WTC11 (cell line): Measurements from ENCODE around the gene ALCAM. TPM values are rescaled to one million over a fixed set of nuclear protein-coding genes. Genes with fewer than 3 reads are reported as not detected.
"Not testable (repeated sequence)": the region's sequence is repeated elsewhere in the genome, so short reads cannot be mapped to it uniquely, and the experiment has no call there.

Experiments used
- ATAC-seq: fragments of 200-7000 bp; cut with Tn5 transposase; 2 replicates; pipeline ENCODE4 v1.10.0; 2021; ENCODE audit warnings: mild to moderate bottlenecking, moderate library complexity
- CTCF ChIA-PET: fragments of 300-600 bp; sonication (Branson Sonifier 250); formaldehyde crosslinking; loops from one replicate; lab custom pipeline; 2021; ENCODE audit warnings: antibody characterized with exemption; lab: Charles Lee
- POLR2A ChIA-PET: fragments of 350-600 bp; sonication (Branson Sonifier 250); formaldehyde crosslinking; loops from one replicate; lab custom pipeline; 2021; ENCODE audit warnings: antibody characterized with exemption; lab: Charles Lee
- DNase-seq: peaks from one replicate; pipeline ENCODE4 v3.0.0; 2021; ENCODE audit warnings: low spot score
- H3K27ac Mint-ChIP-seq: 2 replicates; pipeline ENCODE4 v1.8.0; 2021; ENCODE audit warnings: mixed read lengths
- H3K27me3 Mint-ChIP-seq: 2 replicates; pipeline ENCODE4 v1.8.0; 2021; ENCODE audit warnings: low read depth, mild to moderate bottlenecking, moderate library complexity, mixed read lengths
- H3K36me3 Mint-ChIP-seq: 2 replicates; pipeline ENCODE4 v1.8.0; 2021; ENCODE audit warnings: mixed read lengths
- H3K4me1 Mint-ChIP-seq: 2 replicates; pipeline ENCODE4 v1.8.0; 2022; ENCODE audit warnings: mixed read lengths
- H3K4me3 Mint-ChIP-seq: 2 replicates; pipeline ENCODE4 v1.8.0; 2021; ENCODE audit warnings: mild to moderate bottlenecking, moderate library complexity, mixed read lengths
- H3K9me3 Mint-ChIP-seq: 2 replicates; pipeline ENCODE4 v1.8.0; 2021; ENCODE audit warnings: mixed read lengths
- AR ChIP-seq: fragments of 250-450 bp; sonication (Bioruptor Pico); IDR thresholded peaks from 2 replicates; pipeline ENCODE4 v1.9.0; 2021; ENCODE audit warnings: mild to moderate bottlenecking
- ATF1 ChIP-seq: sonication (generic); formaldehyde crosslinking; IDR thresholded peaks from 2 replicates; pipeline ENCODE4 v1.8.1; 2023; ENCODE audit warnings: mild to moderate bottlenecking, moderate library complexity, missing genetic modification reagents
- CREM ChIP-seq: sonication (generic); formaldehyde crosslinking; IDR thresholded peaks from 2 replicates; pipeline ENCODE4 v1.8.1; 2022; ENCODE audit warnings: mild to moderate bottlenecking, missing genetic modification reagents, moderate library complexity
- EMX1 ChIP-seq: fragments of 250-450 bp; sonication (Bioruptor Pico); IDR thresholded peaks from 2 replicates; pipeline ENCODE4 v1.8.0; 2021; ENCODE audit warnings: mild to moderate bottlenecking
- FOXP1 ChIP-seq: sonication (generic); formaldehyde crosslinking; IDR thresholded peaks from 2 replicates; pipeline ENCODE4 v1.8.0; 2022; ENCODE audit warnings: missing genetic modification reagents, mild to moderate bottlenecking, moderate library complexity, borderline replicate concordance
- GTF2I ChIP-seq: fragments of 250-450 bp; sonication (Bioruptor Pico); conservative IDR thresholded peaks from 2 replicates; pipeline ENCODE4 v1.4.0; 2021; ENCODE audit warnings: mild to moderate bottlenecking
- HMGXB4 ChIP-seq: sonication (generic); formaldehyde crosslinking; IDR thresholded peaks from 2 replicates; pipeline ENCODE4 v1.8.1; 2023; ENCODE audit warnings: mild to moderate bottlenecking, moderate library complexity, missing genetic modification reagents
- JAZF1 ChIP-seq: fragments of 250-450 bp; sonication (Bioruptor Pico); IDR thresholded peaks from 2 replicates; pipeline ENCODE4 v1.9.0; 2021; ENCODE audit warnings: moderate library complexity, mild to moderate bottlenecking, inconsistent platforms
- KAT7 ChIP-seq: sonication (generic); formaldehyde crosslinking; IDR thresholded peaks from 2 replicates; pipeline ENCODE4 v1.8.1; 2023; ENCODE audit warnings: missing genetic modification reagents, mild to moderate bottlenecking, borderline replicate concordance
- MXD4 ChIP-seq: fragments of 250-450 bp; sonication (Bioruptor Pico); IDR thresholded peaks from 2 replicates; pipeline ENCODE4 v1.8.0; 2021; ENCODE audit warnings: mild to moderate bottlenecking, moderate library complexity, borderline replicate concordance
- NFE2L1 ChIP-seq: sonication (generic); formaldehyde crosslinking; IDR thresholded peaks from 2 replicates; pipeline ENCODE4 v1.8.1; 2023; ENCODE audit warnings: missing genetic modification reagents
- RELA ChIP-seq: sonication (generic); formaldehyde crosslinking; IDR thresholded peaks from 2 replicates; pipeline ENCODE4 v1.8.1; 2022; ENCODE audit warnings: missing genetic modification reagents, mild to moderate bottlenecking, borderline replicate concordance
- STAT6 ChIP-seq: sonication (generic); formaldehyde crosslinking; conservative IDR thresholded peaks from 2 replicates; pipeline ENCODE4 v1.8.1; 2023; ENCODE audit warnings: mild to moderate bottlenecking, low read depth, missing genetic modification reagents, moderate library complexity
- TEAD4 ChIP-seq: sonication (generic); formaldehyde crosslinking; IDR thresholded peaks from 2 replicates; pipeline ENCODE4 v1.8.0; 2022; ENCODE audit warnings: mild to moderate bottlenecking, missing genetic modification reagents
- ZMAT4 ChIP-seq: fragments of 250-450 bp; sonication (Bioruptor Pico); IDR thresholded peaks from 2 replicates; pipeline ENCODE4 v1.9.0; 2021; ENCODE audit warnings: mild to moderate bottlenecking
- ZNF138 ChIP-seq: sonication (generic); formaldehyde crosslinking; conservative IDR thresholded peaks from 2 replicates; pipeline ENCODE4 v1.8.1; 2022; ENCODE audit warnings: mild to moderate bottlenecking, moderate library complexity, missing genetic modification reagents
- ZNF219 ChIP-seq: sonication (generic); formaldehyde crosslinking; IDR thresholded peaks from 2 replicates; pipeline ENCODE4 v1.8.0; 2023; ENCODE audit warnings: missing genetic modification reagents, mild to moderate bottlenecking, borderline replicate concordance
- ZNF396 ChIP-seq: fragments of 250-450 bp; sonication (Bioruptor Pico); IDR thresholded peaks from 2 replicates; pipeline ENCODE4 v1.8.0; 2021; ENCODE audit warnings: mild to moderate bottlenecking, moderate library complexity, borderline replicate concordance
- total RNA-seq: library from RNA; stranded (reverse); gene quantifications from 3 replicates; pipeline ENCODE4 v1.2.3, GENCODE V29; 2021
- TF ChIP-seq, protein P1 (sequence below): sonication (generic); formaldehyde crosslinking; IDR thresholded peaks from 2 replicates; pipeline ENCODE4 v1.8.1; 2022; ENCODE audit warnings: missing genetic modification reagents, borderline replicate concordance
- TF ChIP-seq, protein P2 (sequence below): sonication (generic); formaldehyde crosslinking; IDR thresholded peaks from 2 replicates; pipeline ENCODE4 v1.8.1; 2022; ENCODE audit warnings: low read depth, mild to moderate bottlenecking, moderate library complexity, missing genetic modification reagents, borderline replicate concordance

ALCAM gene
- total RNA-seq, 1 experiment from 2014 or later, result 30.7 TPM

DNA sequence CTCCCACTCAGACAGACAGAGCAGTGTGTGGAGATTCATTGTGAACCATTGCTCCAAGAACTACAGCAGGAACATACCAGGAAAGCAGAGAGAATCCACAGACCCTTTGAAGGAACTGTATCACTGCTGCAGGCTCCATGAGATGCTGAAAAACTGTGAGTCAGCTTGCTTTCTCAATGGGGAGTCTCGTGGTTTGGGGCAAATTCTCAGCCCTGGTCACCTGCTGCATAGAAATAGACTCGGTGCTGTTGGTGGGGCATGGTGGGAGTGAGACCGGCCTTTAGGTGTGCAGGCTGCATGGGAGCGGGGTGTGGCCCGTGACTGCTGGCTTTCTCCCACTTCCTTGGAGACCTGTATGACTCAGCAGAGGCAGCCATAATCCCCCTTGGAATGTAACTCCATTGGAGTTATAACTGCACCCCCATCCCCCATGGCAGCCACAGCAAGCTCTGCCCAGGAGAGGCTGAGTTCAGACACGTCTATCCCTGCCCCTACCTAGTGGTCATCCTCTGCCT, 35.6 kb downstream of the ALCAM start (continued):
- TF ChIP-seq AR (CRISPR knock-in tag) (no peak), TEAD4 (CRISPR knock-in tag) (no peak), MXD4 (no peak), ZNF219 (CRISPR knock-in tag) (no peak)

- DNase-seq, POLR2A ChIA-PET, ATAC-seq, H3K27me3 Mint-ChIP-seq, H3K27ac Mint-ChIP-seq, CTCF ChIA-PET, H3K4me3 Mint-ChIP-seq: not testable (repeated sequence)
- H3K4me1 Mint-ChIP-seq, result peaks cover 12% of the 10 kb centered on the region
- H3K36me3 Mint-ChIP-seq, result peaks cover 21% of the 10 kb centered on the region
- peaks cover 31% of the 10 kb centered on the region for H3K9me3 Mint-ChIP-seq
These were observed 36.3 kb downstream of the ALCAM start for GRCh38 chr3:105403034-105403433.

GRCh38 chr3:105406268-105406667, 39.6 kb downstream of the ALCAM start:
- Mint-ChIP-seq H3K36me3 (peaks cover 21% of the 10 kb centered on the region), H3K27ac (no peak overlapping the region), H3K9me3 (peaks cover 33% of the 10 kb centered on the region), H3K4me3 (no peak overlapping the region), H3K27me3 (no peaks in the 10 kb centered on the region), H3K4me1 (peaks cover 13% of the 10 kb centered on the region)
- ChIA-PET POLR2A (no interaction called here), CTCF (no interaction called here)
- ATAC-seq, result no peak
- no peak for DNase-seq
- no peak for TF ChIP-seq ZNF219 (CRISPR knock-in tag)
- no peak for TF ChIP-seq FOXP1
- no peak for TF ChIP-seq GTF2I (CRISPR knock-in tag)
- TF ChIP-seq KAT7 (CRISPR knock-in tag), result no peak
- no peak for TF ChIP-seq EMX1 (CRISPR knock-in tag)
- TF ChIP-seq JAZF1 (CRISPR knock-in tag), result no peak
- TF ChIP-seq STAT6 (CRISPR knock-in tag), result no peak
- no peak for TF ChIP-seq CREM (CRISPR knock-in tag)
- TF ChIP-seq RELA (CRISPR knock-in tag), result no peak
- no peak for TF ChIP-seq ZNF396 (CRISPR knock-in tag)
- no peak for TF ChIP-seq ZMAT4 (CRISPR knock-in tag)
- TF ChIP-seq ZNF138 (CRISPR knock-in tag), result no peak
- TF ChIP-seq, protein P1, sequence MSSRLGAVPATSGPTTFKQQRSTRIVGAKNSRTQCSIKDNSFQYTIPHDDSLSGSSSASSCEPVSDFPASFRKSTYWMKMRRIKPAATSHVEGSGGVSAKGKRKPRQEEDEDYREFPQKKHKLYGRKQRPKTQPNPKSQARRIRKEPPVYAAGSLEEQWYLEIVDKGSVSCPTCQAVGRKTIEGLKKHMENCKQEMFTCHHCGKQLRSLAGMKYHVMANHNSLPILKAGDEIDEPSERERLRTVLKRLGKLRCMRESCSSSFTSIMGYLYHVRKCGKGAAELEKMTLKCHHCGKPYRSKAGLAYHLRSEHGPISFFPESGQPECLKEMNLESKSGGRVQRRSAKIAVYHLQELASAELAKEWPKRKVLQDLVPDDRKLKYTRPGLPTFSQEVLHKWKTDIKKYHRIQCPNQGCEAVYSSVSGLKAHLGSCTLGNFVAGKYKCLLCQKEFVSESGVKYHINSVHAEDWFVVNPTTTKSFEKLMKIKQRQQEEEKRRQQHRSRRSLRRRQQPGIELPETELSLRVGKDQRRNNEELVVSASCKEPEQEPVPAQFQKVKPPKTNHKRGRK (CRISPR knock-in tag), result no peak
- TF ChIP-seq, protein P2, sequence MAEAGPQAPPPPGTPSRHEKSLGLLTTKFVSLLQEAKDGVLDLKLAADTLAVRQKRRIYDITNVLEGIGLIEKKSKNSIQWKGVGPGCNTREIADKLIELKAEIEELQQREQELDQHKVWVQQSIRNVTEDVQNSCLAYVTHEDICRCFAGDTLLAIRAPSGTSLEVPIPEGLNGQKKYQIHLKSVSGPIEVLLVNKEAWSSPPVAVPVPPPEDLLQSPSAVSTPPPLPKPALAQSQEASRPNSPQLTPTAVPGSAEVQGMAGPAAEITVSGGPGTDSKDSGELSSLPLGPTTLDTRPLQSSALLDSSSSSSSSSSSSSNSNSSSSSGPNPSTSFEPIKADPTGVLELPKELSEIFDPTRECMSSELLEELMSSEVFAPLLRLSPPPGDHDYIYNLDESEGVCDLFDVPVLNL (CRISPR knock-in tag), result no peak
- TF ChIP-seq HMGXB4 (CRISPR knock-in tag), result no peak
- no peak for TF ChIP-seq NFE2L1 (CRISPR knock-in tag)
- TF ChIP-seq ATF1, result no peak
